T-helper 2 cell treated with Interferon-gamma antibody and Interleukin-4, amounts not matched to agents 100 ng/mL and 5 ng/mL, for 36 hours (primary cell): ENCODE measurements around the gene KDM8. TPM values are rescaled to one million over a fixed set of nuclear protein-coding genes. Genes with fewer than 3 reads are reported as not detected.

Source experiments
- intact Hi-C: fragments of 100-400 bp; cut with micrococcal nuclease; formaldehyde crosslinking; loops from one replicate; pipeline ENCODE4 v1.15.1; 2023
- total RNA-seq: library from RNA; stranded (reverse); gene quantifications from 2 replicates; pipeline ENCODE4 v1.2.3, GENCODE V29; 2022

KDM8 gene
- total RNA-seq, 1 donor from 2014 or later = 14.2 TPM

DNA sequence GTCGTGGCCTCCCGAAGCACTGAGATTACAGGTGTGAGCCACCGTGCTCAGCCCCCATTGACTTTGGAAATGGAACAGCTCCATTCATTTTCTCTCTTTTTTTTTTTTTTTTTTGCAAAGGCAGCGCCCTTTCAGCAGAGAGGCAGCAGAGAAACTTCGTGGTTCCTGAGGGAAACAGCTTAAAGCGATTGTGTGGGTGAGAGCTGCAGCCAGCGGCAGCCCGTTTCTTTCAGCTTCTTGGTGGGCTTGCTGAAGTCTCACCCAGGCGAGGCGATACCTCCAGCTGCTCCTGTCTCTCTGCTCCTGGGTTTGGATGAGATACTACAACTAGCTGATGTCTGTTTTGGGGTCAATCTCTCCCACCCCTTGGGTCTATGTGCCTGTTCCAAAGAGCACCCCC lies 7.7 kb downstream of the KDM8 start:
- intact Hi-C loops = no loop called here

- intact Hi-C loops = no loop called here
These were observed 11.0 kb downstream of the KDM8 start for GRCh38 chr16:27214084-27214961.

GRCh38 chr16:27215660-27216059 lies 12.3 kb downstream of the KDM8 start:
- intact Hi-C loops = no loop called here

- intact Hi-C loops = no loop called here
These were observed 13.1 kb downstream of the KDM8 start for GRCh38 chr16:27216297-27216885.

GRCh38 chr16:27217256-27217655 lies 13.9 kb downstream of the KDM8 start:
- intact Hi-C loops = no loop called here

- intact Hi-C loops = no loop called here
These were observed 15.4 kb downstream of the KDM8 start for GRCh38 chr16:27218756-27219155.

DNA sequence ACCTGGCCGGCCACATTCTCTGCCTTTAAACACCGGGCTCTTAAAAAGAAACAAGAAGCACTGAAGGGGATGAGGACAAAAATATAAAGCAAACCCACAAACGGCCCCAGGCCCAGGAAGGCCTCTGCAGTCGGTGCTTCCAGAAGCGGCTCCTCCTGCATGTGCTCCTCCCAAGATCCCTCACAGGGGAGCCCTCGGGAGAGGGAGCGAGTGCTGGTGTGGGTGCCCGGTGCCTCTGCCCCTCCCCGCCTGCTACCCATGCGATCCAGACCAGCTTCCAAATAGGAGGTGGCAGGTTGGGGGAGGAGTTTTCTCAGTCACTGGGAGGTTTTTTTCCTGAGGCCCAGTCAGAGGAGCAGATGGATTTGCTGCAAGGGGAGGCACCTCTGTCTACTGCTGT lies 15.8 kb downstream of the KDM8 start:
- intact Hi-C loops = no loop called here

DNA sequence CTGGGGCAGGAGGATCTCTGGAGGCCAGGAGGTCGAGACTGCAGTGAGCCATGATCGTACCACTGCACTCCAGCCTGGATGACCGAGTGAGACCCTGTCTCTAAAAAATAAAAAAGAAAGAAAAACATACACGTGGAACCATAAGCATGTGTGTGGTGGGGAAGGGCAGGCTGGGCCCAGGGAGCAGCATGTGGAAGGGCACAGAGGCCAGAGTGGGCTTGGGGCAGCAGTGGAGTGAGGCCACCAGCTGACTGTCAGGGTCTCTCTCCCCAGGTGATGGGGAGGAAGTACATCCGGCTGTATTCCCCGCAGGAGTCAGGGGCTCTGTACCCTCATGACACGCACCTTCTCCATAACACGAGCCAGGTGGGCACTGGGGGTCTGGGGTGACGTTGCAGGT lies 16.8 kb downstream of the KDM8 start:
- intact Hi-C loops = no loop called here

GRCh38 chr16:27220527-27220926 lies 17.2 kb downstream of the KDM8 start:
- intact Hi-C loops = no loop called here

- intact Hi-C loops = no loop called here
These were observed 17.7 kb downstream of the KDM8 start for GRCh38 chr16:27220991-27221390.

DNA sequence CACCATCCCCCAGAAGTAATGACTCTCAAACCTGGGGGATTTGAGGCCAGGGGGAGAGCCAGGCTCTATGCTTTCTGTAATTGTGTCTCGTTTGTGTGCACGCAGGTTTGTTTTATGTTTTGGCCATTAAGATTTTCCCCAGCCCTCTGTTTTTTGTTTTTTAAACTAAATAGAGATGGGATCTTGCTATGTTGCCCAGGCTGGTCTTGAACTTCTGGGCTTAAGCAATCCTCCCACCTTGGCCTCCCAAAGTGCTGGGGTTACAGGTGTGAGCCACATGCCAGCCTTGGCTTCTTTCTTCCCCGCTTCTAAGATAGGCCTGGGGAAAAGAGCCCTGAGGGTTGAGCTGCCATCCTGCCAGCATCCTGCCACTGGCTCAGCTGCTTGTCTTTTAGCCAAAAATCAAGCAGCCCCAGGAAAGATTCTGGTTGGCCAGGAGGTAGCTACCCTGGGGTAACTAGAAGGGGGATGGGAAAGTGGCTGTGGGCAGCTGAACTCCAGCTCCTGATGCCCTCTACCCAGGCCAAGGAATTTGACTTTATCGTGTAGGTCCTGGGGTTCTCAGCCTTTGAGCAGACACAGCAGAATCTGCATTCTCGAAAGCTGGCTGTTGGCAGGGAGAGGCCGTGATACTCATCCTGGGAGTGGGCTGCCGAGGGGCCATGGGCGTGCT lies 18.4 kb downstream of the KDM8 start:
- intact Hi-C loops = no loop called here

DNA sequence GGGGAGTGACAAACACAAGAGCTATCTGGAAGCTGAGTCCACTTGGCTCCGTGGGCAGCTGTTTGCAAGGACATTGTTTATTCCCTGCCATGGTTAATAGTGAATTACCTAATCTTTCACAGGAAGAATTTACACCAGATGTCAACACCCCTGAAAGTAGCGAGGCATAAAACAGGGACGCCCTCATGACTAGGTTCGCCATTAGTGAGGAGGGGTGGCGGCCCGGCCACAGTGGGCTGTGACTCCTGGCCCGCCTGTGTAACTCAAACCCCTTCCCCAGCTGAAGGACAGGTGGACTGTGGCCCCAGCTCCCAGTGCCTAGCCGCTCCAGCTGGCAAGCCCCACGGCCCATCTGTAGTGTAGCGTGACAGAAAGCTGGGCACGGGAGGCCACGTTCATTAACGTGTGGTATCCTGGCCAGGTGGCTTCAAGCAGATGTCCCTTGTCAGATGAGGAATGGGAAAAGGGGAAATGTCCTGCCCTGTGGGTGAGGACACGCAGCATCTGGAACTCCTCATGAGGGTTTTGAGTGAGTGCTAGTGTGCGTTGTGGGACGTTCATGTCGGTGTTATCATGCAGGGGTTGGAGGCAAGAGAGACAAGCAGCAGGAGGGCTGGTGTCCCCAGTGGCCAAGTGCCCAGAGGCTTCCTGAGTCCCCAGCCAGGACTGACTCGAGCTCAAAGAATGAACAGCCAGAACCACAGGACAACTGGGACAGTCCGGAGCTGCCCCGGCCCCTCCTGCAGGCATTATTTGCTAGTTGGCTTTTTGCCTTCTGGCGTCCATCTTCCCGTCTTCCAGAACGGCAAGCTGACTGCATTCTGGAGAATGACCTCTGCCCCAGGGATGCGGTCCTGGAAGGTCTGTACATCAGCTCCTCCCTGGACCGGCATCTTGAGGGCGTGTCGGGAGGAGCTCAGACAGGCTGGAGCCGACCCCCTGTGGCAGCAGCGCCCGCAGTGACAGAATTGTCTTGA lies 19.2 kb downstream of the KDM8 start:
- intact Hi-C loops = no loop called here

- intact Hi-C loops = no loop called here
These were observed 19.9 kb downstream of the KDM8 start for GRCh38 chr16:27223226-27223610.

DNA sequence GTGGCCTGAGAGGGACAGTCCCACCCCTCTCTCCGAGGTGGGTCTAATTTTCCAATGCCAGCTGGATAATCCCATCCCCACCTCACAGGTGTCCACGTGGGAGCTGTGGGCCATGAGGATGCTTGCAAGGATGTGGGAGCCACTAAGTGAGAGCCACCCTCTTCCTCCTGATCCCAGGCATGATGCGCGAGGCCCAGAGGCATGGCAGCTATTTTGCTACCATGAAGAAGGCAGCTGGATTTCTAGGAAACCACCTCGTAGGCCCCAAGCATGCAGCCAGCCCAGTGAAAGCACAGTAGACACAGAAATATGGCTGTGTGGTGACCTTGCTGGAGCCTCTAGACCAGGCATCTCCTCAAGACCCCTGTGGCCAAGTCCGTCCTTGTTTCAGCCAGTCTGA lies 20.4 kb downstream of the KDM8 start:
- intact Hi-C loops = no loop called here

DNA sequence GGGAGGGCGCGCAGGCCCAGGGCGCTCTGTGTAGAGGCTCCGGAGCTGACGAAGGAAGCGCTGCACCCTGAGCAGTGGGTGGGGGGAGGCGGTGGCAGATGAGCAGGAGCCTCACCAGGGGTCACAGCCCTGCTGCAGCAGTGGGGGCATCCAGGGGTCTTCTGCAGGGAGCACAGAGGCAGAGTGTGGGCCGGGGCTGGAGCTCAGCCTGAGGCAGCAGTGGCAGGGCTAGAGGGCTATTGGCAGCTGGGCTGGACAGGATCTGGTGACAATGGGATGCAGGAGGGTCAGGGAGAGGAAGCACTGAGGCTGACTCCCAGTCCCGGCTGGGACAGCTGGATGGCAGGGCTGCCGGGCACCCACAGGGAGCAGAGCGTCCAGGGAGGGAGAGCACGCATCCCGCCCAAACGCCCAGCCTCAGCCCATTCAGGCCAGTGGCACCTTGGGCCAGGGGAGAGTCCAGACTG lies 21.0 kb downstream of the KDM8 start:
- intact Hi-C loops = no loop called here

- intact Hi-C loops = no loop called here
These were observed 21.5 kb downstream of the KDM8 start for GRCh38 chr16:27224741-27225300.

DNA sequence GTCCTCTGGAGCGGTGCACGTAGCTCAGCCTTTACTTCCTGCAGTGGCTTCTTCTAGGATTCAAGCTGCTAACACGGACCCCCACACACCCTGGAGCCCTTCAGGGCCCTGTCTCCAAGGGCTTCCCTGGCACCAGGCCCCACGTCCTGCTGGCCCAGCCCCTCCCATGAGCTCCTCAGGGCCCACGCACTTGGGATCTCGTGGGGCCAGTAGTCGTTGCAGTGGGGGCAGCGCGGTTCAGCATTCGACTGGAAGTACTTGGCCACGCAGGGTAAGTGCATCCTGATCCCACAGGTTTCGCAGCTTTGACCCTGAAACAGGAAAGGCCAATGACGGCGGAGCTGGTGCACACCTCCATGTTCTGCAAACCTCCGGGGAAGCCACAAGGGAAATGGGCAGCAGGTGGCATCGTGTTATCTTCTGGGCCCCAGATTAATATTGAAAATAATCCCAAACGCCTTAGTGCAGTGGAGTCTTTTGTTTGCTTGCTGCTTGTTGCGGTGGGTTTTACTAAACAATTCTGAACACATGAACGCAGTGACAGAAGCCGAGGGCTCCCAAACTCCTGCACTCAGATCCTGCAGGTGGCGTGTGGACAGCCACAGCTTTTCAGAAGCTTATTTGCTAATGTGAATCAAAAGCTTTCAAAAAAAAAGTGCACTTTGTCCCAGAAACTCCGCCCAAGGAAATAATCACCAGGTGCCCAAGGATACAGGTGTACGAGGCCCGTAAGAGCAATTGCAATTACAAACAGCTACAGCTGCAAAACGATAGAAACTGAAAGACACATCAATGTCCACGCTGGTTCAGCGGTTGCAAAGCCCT lies 22.4 kb downstream of the KDM8 start:
- intact Hi-C loops = no loop called here

GRCh38 chr16:27226476-27226875 lies 23.1 kb downstream of the KDM8 start:
- intact Hi-C loops = no loop called here

GRCh38 chr16:27226976-27227705 lies 23.8 kb downstream of the KDM8 start:
- intact Hi-C loops = no loop called here
